ENCODE measurements around the gene BACH2. TPM values are rescaled to one million over a fixed set of nuclear protein-coding genes. Genes with fewer than 3 reads are reported as not detected.

The BACH2 gene
- total RNA-seq, 4 donors from 2014 or later, result 8.5 to 20.0 (median 13.3) TPM

GRCh38 chr6:90026216-90026615 lies 270.4 kb downstream of the BACH2 start:
- 77% methylated on average over 1 of the region's 1 CpG for WGBS
- H3K27ac ChIP-seq, result no peak overlapping the region
- H3K4me1 ChIP-seq, result peaks cover 9% of the 10 kb centered on the region
- TF ChIP-seq CTCF (IDR thresholded peaks at IDR 0.05), result no peak
- TF ChIP-seq POLR2AphosphoS5 (IDR thresholded peaks at IDR 0.05), result no peak
- no peak for TF ChIP-seq POLR2A (IDR thresholded peaks at IDR 0.05)
- TF ChIP-seq EP300 (IDR thresholded peaks at IDR 0.05), result no peak
- H3K4me3 ChIP-seq, result no peak overlapping the region
- no peaks in the 10 kb centered on the region for H3K27me3 ChIP-seq
- no peaks in the 10 kb centered on the region for H3K36me3 ChIP-seq
- no peak for DNase-seq (ENCODE audit: low spot score in 2 of 2)
- no peaks in the 10 kb centered on the region for H3K9me3 ChIP-seq

GRCh38 chr6:90025523-90026061 lies 271.1 kb downstream of the BACH2 start:
- DNase-seq (ENCODE audit: low spot score in 2 of 2), result no peak
- no peaks in the 10 kb centered on the region for H3K36me3 ChIP-seq
- peaks cover 9% of the 10 kb centered on the region for H3K4me1 ChIP-seq
- no peaks in the 10 kb centered on the region for H3K27me3 ChIP-seq
- WGBS, result 32% methylated on average over 5 of the region's 5 CpGs
- no peak overlapping the region for H3K4me3 ChIP-seq
- TF ChIP-seq CTCF (IDR thresholded peaks at IDR 0.05), result no peak
- no peak for TF ChIP-seq POLR2A (IDR thresholded peaks at IDR 0.05)
- no peak for TF ChIP-seq POLR2AphosphoS5 (IDR thresholded peaks at IDR 0.05)
- no peak for TF ChIP-seq EP300 (IDR thresholded peaks at IDR 0.05)
- no peak overlapping the region for H3K27ac ChIP-seq
- no peaks in the 10 kb centered on the region for H3K9me3 ChIP-seq

- no peak for DNase-seq (ENCODE audit: low spot score in 2 of 2)
- no peaks in the 10 kb centered on the region for H3K9me3 ChIP-seq
- no peaks in the 10 kb centered on the region for H3K27me3 ChIP-seq
- H3K4me3 ChIP-seq, result no peak overlapping the region
- WGBS, result 96% methylated on average over 6 of the region's 6 CpGs
- H3K27ac ChIP-seq, result no peak overlapping the region
- no peaks in the 10 kb centered on the region for H3K36me3 ChIP-seq
- peaks cover 9% of the 10 kb centered on the region for H3K4me1 ChIP-seq
- TF ChIP-seq POLR2A (IDR thresholded peaks at IDR 0.05) (no peak), EP300 (IDR thresholded peaks at IDR 0.05) (no peak), POLR2AphosphoS5 (IDR thresholded peaks at IDR 0.05) (no peak), CTCF (IDR thresholded peaks at IDR 0.05) (no peak)
Observed at GRCh38 chr6:90024633-90025032, 272.0 kb downstream of the BACH2 start.

- Histone ChIP-seq H3K27me3 (no peaks in the 10 kb centered on the region), H3K36me3 (no peaks in the 10 kb centered on the region), H3K4me1 (peaks cover 9% of the 10 kb centered on the region), H3K9me3 (no peaks in the 10 kb centered on the region), H3K27ac (no peak overlapping the region), H3K4me3 (no peak overlapping the region)
- 68% methylated on average over 2 of the region's 2 CpGs for WGBS
- no peak for TF ChIP-seq CTCF (IDR thresholded peaks at IDR 0.05)
- no peak for TF ChIP-seq EP300 (IDR thresholded peaks at IDR 0.05)
- TF ChIP-seq POLR2A (IDR thresholded peaks at IDR 0.05), result no peak
- TF ChIP-seq POLR2AphosphoS5 (IDR thresholded peaks at IDR 0.05), result no peak
- DNase-seq (ENCODE audit: low spot score in 2 of 2), result no peak
Observed at GRCh38 chr6:90021711-90022110, 274.9 kb downstream of the BACH2 start.

- no peaks in the 10 kb centered on the region for H3K27me3 ChIP-seq
- 83% methylated on average over 2 of the region's 2 CpGs for WGBS
- H3K36me3 ChIP-seq, result no peaks in the 10 kb centered on the region
- peaks cover 6% of the 10 kb centered on the region for H3K4me1 ChIP-seq
- no peak overlapping the region for H3K4me3 ChIP-seq
- H3K9me3 ChIP-seq, result no peaks in the 10 kb centered on the region
- H3K27ac ChIP-seq, result no peak overlapping the region
- DNase-seq (ENCODE audit: low spot score in 2 of 2), result no peak
- TF ChIP-seq POLR2A (IDR thresholded peaks at IDR 0.05), result no peak
- TF ChIP-seq EP300 (IDR thresholded peaks at IDR 0.05), result no peak
- no peak for TF ChIP-seq CTCF (IDR thresholded peaks at IDR 0.05)
- TF ChIP-seq POLR2AphosphoS5 (IDR thresholded peaks at IDR 0.05), result no peak
Observed at GRCh38 chr6:90020746-90021145, 275.9 kb downstream of the BACH2 start.
